HG03280 (cell line): Measurements from ENCODE around the gene FHAD1.
"Not testable (repeated sequence)": the region's sequence is repeated elsewhere in the genome, so short reads cannot be mapped to it uniquely, and the experiment has no call there.

Experiments used
- ATAC-seq: cut with Tn5 transposase; IDR thresholded peaks from one replicate; pipeline ENCODE4 v1.9.1; 2021; ENCODE audit warnings: mild to moderate bottlenecking, moderate library complexity; ENCODE audit not compliant: unreplicated experiment

Gene FHAD1

GRCh38 chr1:15362096-15362736 lies 115.2 kb downstream of the FHAD1 start:
- no peak for ATAC-seq

- no peak for ATAC-seq
These were observed 115.7 kb downstream of the FHAD1 start for GRCh38 chr1:15362737-15363128.

- ATAC-seq = no peak
These were observed 117.7 kb downstream of the FHAD1 start for GRCh38 chr1:15364740-15365139.

GRCh38 chr1:15368888-15369287 lies 121.9 kb downstream of the FHAD1 start:
- no peak for ATAC-seq

- no peak for ATAC-seq
These were observed 123.2 kb downstream of the FHAD1 start for GRCh38 chr1:15370268-15370667.

GRCh38 chr1:15370781-15371520 lies 123.9 kb downstream of the FHAD1 start:
- ATAC-seq = no peak

- no peak for ATAC-seq
These were observed 124.9 kb downstream of the FHAD1 start for GRCh38 chr1:15371610-15372545.

- ATAC-seq = no peak
These were observed 131.7 kb downstream of the FHAD1 start for GRCh38 chr1:15378729-15379128.

GRCh38 chr1:15379151-15379550 lies 132.1 kb downstream of the FHAD1 start:
- not testable (repeated sequence) for ATAC-seq

- ATAC-seq = no peak
These were observed 133.8 kb downstream of the FHAD1 start for GRCh38 chr1:15380601-15381508.

GRCh38 chr1:15381805-15382204 lies 134.8 kb downstream of the FHAD1 start:
- no peak for ATAC-seq

- ATAC-seq = no peak
These were observed 135.8 kb downstream of the FHAD1 start for GRCh38 chr1:15382601-15383518.

- no peak for ATAC-seq
These were observed 136.8 kb downstream of the FHAD1 start for GRCh38 chr1:15383810-15384209.

GRCh38 chr1:15384301-15384901 lies 137.4 kb downstream of the FHAD1 start:
- no peak for ATAC-seq

- no peak for ATAC-seq
These were observed 138.4 kb downstream of the FHAD1 start for GRCh38 chr1:15385420-15385819.

GRCh38 chr1:15386164-15386749 lies 139.2 kb downstream of the FHAD1 start:
- ATAC-seq = no peak

GRCh38 chr1:15388201-15388880 lies 141.3 kb downstream of the FHAD1 start:
- no peak for ATAC-seq

- not testable (repeated sequence) for ATAC-seq
These were observed 142.8 kb downstream of the FHAD1 start for GRCh38 chr1:15389828-15390227.
